SHP77 (cell line): ENCODE results near the gene USP37.

Experiments
- DNase-seq, 2 experiments: peaks; one replicate each; lab custom pipeline; 2025; lab: John Stamatoyannopoulos, UW

USP37 gene

GRCh38 chr2:218402491-218402901 lies 165.7 kb downstream of the USP37 start:
- no peak for DNase-seq

- DNase-seq: no peak
These were observed 166.3 kb downstream of the USP37 start for GRCh38 chr2:218401890-218402289.

GRCh38 chr2:218400930-218401881 lies 166.9 kb downstream of the USP37 start:
- DNase-seq: no peak
